GM18507 (cell line): ENCODE data around the gene PLD1.

Experiments
- DNase-seq: peaks from one replicate; pipeline ENCODE4 v3.0.0; 2011; ENCODE audit warnings: low read depth; ENCODE audit not compliant: insufficient read length; ENCODE audit errors: extremely low spot score
- FAIRE-seq: peaks from 2 replicates; lab custom pipeline; 2011; peaks lifted over from hg19 to GRCh38; lab: Jason Lieb, UNC

PLD1 gene

DNA sequence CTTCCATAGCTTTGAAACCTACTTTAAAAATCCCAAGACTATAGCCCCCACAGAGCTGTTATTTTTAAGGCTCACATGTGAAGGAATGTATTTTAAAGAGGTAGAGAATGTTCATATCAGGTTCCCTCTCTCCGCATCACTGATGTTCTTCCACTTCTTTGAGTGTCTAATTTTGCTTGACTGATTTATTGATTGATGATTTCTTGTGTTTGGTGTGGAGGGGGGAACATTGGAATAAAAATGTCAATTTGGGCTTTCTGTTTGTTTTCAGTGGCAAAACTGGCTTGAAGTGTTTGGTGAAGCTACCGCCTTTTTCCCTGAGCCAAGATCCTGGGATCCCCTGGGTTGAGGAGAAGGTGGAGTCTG, 30.1 kb upstream of the PLD1 start:
- no peak for FAIRE-seq

GRCh38 chr3:171839270-171839669, 29.0 kb upstream of the PLD1 start:
- no peak for FAIRE-seq
- no peak for DNase-seq

More for the DNA sequence above, 30.1 kb upstream of the PLD1 start:
- no peak for DNase-seq

DNA sequence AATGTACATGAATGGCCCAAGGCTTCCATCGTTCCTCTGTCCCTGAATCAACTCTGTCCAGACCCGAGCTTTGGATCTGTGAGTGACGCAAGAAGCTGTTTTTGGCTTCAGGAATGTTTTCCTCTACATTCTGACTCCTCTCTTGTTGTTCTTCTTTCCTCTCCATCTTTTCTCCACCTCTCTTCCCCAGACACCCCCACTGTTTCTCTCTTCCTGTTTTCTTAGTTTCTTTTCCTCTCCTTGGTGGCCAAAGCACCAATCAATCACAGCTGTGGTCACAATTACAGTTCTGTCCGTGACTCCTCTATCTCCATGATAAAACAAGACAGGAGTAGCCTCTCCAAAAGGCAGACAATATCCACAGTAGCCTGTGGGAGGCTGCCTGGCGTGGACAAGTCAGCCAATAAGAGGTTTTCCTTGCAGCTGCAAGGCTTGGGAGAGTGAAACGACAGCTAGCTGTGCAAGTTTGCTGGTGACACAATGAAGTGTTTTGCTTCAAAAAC, 28.0 kb upstream of the PLD1 start:
- FAIRE-seq (peak; percentile 75), DNase-seq (no peak)

DNA sequence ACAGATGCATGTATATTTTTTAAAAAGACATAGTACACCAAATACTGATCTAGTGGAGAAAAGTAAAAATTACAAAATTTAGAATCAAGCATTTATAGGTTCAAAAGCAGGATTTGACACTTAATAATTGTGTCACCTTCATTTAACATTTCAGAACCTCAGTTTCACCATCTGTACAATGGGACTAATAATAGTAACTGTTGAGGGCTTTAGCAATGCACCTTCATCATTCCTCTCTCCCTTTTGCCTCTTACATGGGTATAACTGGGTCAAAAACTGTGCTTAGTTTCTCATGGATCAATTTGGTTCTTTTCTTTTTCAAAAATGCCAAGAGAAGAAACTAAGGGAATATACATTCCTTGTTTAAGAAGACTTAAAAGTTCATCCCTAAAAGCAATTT, 27.4 kb upstream of the PLD1 start:
- no peak for FAIRE-seq
- no peak for DNase-seq

DNA sequence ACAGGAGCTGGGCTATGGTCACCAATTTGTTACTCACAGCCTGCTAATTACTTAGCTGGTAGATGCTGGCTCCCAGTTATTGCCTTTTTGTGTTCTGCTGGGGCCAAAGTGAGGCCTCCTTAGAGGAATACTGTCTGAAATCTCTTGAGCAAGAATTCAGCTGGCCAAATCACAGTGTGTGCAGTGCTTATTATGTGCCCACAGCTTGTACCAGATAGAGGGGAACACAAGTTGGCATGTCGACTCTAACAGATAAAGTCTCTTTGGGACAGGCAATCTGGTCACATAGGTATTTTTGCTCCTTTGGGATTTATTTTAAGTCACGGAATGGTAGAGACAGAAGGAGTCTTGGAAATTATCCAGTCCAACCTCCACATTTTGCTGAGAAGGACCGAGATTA, 26.6 kb upstream of the PLD1 start:
- FAIRE-seq, result no peak
- DNase-seq, result no peak

GRCh38 chr3:171835613-171836012, 25.3 kb upstream of the PLD1 start:
- DNase-seq (no peak), FAIRE-seq (no peak)

GRCh38 chr3:171835116-171835515, 24.8 kb upstream of the PLD1 start:
- DNase-seq, result no peak
- no peak for FAIRE-seq

DNA sequence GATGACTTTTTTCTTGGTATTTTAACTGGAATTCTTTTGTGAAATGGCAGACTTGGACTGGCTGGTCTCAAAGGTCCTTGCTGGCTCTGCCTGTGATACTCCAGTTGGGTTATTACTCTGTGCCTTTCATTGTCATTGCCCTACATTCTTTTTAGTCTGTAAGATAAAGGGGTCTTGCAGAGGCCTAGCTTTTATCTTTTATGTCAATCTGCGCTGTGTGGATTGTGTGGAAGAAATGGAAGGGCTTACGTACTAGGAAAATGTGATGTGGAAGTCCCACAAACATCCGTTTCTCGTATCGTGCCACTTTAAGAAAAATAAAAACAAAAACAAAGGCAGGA, 24.1 kb upstream of the PLD1 start:
- FAIRE-seq, result no peak
- DNase-seq, result no peak

DNA sequence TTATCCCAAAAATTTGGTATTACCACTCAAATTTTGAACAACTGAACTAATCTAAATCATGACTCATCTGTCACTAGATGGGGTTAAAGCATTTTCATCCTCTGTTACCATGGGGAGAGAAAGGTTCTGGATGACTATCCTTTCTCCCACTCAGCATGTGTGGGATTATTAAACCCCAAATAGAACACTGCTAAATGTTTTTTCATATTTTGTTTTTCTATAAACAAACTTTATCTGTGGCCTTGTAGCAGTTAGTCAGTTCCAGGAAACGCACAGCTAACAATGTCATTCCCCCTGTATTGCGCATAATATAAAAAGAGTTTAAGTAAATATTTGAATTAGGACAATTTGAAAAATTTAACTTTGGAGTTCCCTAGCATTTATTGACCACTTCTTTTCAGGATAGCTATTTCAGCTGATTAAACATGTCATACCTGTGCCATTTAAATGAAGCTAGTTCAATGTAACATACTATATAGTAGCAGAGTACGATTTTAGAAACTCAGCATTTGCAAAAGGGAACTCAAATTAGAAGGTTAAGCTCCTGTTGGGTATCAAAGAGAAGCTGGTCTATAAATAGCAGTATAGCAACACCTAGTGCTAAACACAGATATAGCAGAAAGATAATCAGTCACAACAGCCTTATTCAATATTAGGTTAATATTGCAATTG, 23.6 kb upstream of the PLD1 start:
- DNase-seq, result no peak
- FAIRE-seq, result peak; percentile 76

DNA sequence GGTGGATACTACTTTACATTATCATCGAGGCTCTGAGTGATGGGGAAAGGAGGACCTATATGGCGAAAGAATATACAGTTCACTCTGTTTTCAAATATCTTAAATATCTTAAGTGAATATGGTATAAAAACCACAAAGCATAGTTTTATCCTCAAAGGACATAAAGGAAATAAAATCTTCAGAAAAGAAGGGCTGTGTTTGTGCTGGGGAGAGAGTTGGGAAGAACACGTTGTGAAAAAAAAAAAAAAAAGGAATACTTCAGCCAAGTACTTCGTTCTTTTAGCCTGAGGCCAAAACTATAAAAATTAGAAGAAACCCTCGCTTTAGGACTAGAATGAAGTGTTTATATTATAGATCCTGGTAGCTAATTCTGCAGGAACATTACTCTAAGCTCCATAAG, 22.7 kb upstream of the PLD1 start:
- FAIRE-seq, result no peak
- DNase-seq, result no peak

DNA sequence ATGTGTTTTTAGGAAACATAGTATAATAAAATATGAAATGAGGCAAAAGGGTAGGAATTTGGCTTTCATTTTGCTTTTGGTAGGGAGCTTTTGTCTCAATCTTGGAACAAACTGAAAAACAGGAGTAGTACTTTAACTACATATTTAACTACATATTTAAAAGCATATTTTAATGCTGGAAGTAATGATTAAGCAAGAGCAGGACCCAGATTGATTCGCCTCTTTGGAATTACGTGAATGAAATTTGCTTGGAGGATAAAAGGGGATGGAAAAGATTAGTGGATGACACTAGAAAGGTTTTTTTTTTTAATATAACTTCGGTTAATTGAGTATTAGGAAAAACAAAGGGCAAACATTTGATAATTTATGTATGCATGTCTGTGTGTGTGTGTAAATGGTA, 21.7 kb upstream of the PLD1 start:
- FAIRE-seq (no peak), DNase-seq (no peak)

DNA sequence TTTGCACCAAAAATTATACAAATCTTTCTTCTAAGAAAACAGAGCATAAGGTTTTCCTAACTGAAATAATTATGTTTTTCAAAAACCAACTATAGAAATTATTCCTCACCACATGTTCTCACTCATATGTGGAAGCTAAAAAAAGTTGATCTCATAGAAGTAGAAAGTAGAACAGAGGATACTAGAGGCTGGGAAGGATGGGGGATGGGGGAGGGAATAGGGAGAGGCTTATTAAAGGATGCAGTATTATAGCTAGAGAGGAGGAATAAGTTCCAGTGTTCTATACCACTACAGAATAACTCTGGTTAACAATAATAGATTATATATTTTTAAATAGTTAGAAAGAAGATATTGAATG, 20.2 kb upstream of the PLD1 start:
- FAIRE-seq (no peak), DNase-seq (no peak)

GRCh38 chr3:171829841-171830517, 19.7 kb upstream of the PLD1 start:
- FAIRE-seq, result peak; percentile 75
- DNase-seq, result no peak

DNA sequence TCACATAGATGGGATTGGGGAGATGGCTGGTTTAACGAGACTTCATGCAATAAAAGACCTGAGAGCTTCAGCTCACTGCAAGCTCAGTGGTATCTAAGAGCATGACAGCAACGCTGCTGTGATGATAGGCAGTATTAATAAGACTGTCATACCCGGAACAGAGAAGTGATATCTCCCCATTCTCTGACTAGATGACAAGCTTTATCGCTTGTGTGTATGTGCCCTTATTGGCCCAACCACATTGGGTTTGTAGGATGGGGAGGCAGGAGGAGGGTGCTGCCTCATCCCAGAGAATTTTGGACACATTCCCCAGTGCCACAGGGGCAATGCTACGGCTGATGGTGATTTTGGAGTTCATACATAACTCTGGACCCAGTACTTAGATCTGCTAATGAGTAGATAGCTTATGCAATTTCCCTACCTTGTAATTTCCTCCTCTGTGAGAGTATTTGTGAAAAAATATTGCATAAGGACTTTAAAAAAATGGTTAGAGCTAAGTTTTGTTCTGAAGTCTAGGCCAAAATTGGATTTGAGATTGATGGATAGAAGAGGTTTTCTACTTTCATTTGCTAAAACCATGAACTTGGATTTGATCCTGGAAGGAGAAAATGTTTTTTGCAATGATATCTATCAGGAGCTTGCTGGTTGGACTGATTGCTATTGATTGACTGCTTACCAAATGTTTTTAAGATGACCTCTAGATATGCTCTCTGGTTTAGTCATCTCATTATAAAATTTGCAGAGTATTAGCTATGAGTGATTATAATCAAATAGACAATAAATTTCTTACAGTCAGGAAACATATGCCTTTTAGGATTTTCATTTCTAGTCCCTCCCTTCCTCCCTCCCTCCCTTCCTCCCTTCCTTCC, 18.9 kb upstream of the PLD1 start:
- FAIRE-seq (no peak), DNase-seq (no peak)

- DNase-seq (no peak), FAIRE-seq (no peak)
Measured at GRCh38 chr3:171827836-171828458, 17.7 kb upstream of the PLD1 start.

DNA sequence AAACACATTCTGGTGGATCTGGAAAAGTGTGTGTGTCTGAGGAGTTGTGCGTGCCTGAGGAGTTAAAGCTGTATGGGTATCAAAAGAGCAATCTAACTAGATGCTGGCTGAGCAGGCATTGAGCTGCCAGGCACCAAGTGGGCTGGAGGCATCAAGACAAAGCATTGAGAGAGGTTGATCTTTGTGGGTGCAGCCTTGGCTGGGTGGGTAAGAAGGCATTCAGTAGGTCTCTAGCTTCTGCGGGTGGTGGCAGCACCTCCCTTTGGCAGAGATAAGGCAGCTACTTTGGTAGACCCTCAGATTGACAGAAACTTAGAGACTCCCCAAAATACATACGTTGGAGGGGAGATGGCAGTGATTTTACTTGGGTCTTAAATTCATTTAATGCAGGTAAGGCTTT, 17.1 kb upstream of the PLD1 start:
- no peak for DNase-seq
- no peak for FAIRE-seq

- FAIRE-seq (no peak), DNase-seq (no peak)
Measured at GRCh38 chr3:171825222-171825828, 15.0 kb upstream of the PLD1 start.

DNA sequence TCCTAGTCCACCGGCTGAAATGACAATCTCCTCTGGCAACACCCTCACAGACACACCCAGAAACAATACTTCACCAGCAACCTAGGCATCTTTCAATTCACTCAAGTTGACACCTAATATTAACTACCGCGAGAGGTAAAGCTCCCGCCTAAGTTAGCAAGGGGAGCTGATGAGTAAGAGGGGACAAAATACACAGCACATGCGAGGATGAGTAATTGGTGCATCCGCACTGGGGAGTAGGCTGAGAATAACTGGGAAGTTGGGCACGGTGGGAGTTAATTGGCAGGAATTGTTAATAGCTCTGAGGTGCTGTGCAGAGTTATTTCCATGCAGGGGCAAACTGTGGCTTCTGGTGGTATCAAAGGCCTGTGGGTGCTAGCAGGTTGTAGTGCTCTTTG, 14.5 kb upstream of the PLD1 start:
- no peak for DNase-seq
- FAIRE-seq, result no peak

- FAIRE-seq (no peak), DNase-seq (no peak)
Measured at GRCh38 chr3:171824116-171824515, 13.8 kb upstream of the PLD1 start.
